ENCODE data around the gene PRODH. TPM values are rescaled to one million over a fixed set of nuclear protein-coding genes. Genes with fewer than 3 reads are reported as not detected.
"Not testable (repeated sequence)": the region's sequence is repeated elsewhere in the genome, so short reads cannot be mapped to it uniquely, and the experiment has no call there.

PRODH gene
- total RNA-seq, 2 experiments from 2014 or later = not detected

DNA sequence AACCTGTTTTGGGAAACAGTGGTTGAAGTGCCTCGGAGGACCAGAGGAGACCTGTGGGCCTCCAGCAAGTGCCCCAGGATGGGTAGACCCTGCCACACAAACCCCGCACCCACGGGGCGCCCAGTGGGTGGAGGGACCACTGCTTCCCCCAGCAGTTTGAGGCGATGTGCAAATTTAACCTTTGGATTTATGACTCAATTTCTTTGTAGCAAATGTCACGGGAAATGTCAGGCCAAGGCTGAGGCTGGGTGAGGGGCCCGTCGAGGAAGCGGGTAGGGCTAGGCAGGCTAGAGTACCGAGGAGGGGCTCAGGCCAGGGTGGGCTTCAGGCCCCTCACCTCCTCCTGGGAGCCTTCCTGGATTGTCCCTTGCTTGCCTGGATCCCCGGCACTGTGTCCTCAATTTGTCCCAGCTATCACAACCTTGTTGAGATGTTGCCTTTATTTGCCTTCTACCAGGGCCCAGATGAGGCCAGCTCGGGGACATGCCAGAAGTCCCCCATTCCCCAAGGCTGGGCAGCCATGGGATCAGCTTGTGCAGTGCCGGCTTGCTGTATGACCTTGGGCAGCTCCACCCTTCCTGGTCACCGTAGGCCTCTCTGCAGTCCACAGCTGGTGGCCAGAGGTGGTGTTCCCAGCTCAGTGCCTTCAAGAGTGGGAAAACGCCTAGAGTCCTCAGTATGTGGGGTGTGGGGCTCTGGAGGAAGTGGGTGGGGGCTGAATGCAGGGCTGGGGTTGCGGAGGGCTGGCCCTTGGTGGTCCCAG is 39.5 kb upstream of the PRODH start:
- no peaks in the 10 kb centered on the region for H3K9me3 Mint-ChIP-seq
- no peaks in the 10 kb centered on the region for H3K36me3 Mint-ChIP-seq (ENCODE audit: low read depth)
- CTCF ChIA-PET = no interaction called here

DNA sequence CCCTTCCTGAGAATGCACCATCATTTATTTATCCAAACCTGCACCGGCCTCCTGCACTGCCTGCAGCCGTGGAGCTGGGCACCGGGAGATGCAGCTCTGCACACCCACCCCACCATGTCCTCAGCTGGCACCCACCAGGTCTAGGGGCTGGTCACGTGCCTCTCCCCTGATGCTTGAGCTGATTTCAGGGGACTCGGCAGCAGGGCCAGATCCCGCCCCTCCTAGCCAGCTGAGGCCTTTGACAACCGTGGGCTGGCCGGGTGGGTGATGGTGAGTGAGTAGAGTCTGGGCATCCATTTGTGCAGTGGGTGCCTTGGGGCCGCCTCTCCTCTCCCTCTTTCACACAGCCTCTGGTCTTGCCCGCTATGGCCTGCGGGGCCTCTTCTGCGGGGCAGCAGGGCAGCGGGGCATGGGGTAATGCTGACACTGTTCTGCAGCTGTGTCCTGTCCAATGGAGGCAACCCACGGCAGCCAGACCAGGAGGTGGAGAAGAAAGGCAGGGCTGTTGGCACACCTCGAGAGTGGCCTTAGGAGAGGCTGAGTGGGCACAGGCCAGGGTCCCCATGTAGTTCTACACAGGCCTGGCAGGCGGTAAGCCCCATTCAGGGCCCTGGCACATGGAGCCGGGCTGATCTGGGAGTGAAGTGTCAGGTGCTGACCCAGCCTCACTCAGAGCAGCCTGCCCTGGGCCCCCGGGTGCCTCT is 38.5 kb upstream of the PRODH start:
- CTCF ChIA-PET = no interaction called here
- intact Hi-C loops (cut with DNase I, micrococcal nuclease) = no loop called here
- ATAC-seq (ENCODE audit: poor library complexity) = no peak

More for the DNA sequence above, 39.5 kb upstream of the PRODH start:
- Histone ChIP-seq H3K27me3 (ENCODE audit: control insufficient read depth in 1 of 2, insufficient read depth in 2 of 2, low read length in 2 of 2) (peaks cover 0 to 6% of the 10 kb centered on the region in 2 experiments), H3K4me3 (ENCODE audit: low read length) (no peak overlapping the region), H3K4me1 (ENCODE audit: insufficient read depth, low read length) (peaks cover 3% of the 10 kb centered on the region), H3K36me3 (ENCODE audit: insufficient read depth, low read length) (no peaks in the 10 kb centered on the region), H3K9me3 (ENCODE audit: control insufficient read depth in 1 of 2, insufficient read depth in 1 of 2, low read length in 2 of 2) (peaks cover 0 to 8% of the 10 kb centered on the region in 2 experiments), H3K27ac (ENCODE audit: low read depth in 1 of 2, low read length in 2 of 2) (no peak overlapping the region)
- DNase-seq (no peak), ATAC-seq (ENCODE audit: poor library complexity) (no peak)
- no peaks in the 10 kb centered on the region for H3K27me3 Mint-ChIP-seq
- H3K4me3 Mint-ChIP-seq = no peak overlapping the region
- POLR2A ChIA-PET = no interaction called here
- TF ChIP-seq, protein P1, sequence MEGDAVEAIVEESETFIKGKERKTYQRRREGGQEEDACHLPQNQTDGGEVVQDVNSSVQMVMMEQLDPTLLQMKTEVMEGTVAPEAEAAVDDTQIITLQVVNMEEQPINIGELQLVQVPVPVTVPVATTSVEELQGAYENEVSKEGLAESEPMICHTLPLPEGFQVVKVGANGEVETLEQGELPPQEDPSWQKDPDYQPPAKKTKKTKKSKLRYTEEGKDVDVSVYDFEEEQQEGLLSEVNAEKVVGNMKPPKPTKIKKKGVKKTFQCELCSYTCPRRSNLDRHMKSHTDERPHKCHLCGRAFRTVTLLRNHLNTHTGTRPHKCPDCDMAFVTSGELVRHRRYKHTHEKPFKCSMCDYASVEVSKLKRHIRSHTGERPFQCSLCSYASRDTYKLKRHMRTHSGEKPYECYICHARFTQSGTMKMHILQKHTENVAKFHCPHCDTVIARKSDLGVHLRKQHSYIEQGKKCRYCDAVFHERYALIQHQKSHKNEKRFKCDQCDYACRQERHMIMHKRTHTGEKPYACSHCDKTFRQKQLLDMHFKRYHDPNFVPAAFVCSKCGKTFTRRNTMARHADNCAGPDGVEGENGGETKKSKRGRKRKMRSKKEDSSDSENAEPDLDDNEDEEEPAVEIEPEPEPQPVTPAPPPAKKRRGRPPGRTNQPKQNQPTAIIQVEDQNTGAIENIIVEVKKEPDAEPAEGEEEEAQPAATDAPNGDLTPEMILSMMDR (IDR thresholded peaks at IDR 0.05) = no peak
- H3K27ac Mint-ChIP-seq = no peak overlapping the region
- no peaks in the 10 kb centered on the region for H3K4me1 Mint-ChIP-seq (ENCODE audit: low read depth)
- intact Hi-C loops (cut with DNase I, micrococcal nuclease) = no loop called here

DNA sequence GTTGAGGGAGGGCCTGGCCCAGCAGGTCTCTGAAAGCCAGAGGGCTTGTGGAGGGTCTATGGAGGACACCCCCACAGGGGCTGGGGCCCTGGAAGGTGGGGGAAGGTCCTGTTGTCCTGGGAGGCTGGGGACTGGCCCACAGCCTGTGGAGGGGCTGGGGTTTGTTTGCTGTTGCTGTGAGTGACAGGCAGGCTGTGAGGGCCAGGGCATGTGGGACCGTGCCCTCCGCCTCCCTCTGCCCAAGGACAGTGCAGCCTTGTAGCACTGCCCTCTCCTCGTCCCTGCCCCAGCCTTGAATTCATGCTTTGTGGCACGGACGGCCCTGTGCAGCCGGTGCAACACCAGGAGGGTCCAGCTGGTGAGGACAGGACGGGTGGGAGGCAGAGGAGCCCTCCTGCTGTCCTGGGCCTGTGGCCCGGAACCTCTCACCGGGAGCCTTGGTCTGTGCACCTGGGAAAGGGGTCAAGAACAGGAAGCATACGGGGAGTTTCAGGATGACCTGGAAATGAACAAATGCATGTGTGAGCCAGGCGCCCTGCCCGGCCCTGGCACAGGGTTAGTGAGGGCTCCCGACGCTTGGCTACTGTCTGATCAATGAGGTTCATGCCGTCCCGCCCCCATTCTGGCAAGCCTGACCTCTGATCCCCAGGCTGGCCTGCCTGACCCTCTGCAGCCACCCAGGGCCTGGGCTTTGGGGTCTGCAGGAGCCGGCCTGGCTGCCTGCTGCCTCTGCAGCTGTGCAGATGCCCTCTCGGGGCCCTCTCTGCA is 37.4 kb upstream of the PRODH start:
- Histone ChIP-seq H3K27ac (ENCODE audit: low read depth in 1 of 2, low read length in 2 of 2) (no peak overlapping the region), H3K36me3 (ENCODE audit: insufficient read depth, low read length) (no peaks in the 10 kb centered on the region), H3K9me3 (ENCODE audit: control insufficient read depth in 1 of 2, insufficient read depth in 1 of 2, low read length in 2 of 2) (no peaks in the 10 kb centered on the region), H3K4me3 (ENCODE audit: low read length) (no peak overlapping the region), H3K27me3 (ENCODE audit: control insufficient read depth in 1 of 2, insufficient read depth in 2 of 2, low read length in 2 of 2) (peaks cover 3 to 6% of the 10 kb centered on the region in 2 experiments), H3K4me1 (ENCODE audit: insufficient read depth, low read length) (peaks cover 3% of the 10 kb centered on the region)
- POLR2A ChIA-PET = no interaction called here
- intact Hi-C loops (cut with DNase I, micrococcal nuclease) = no loop called here
- TF ChIP-seq, protein P1 (IDR thresholded peaks at IDR 0.05) = no peak
- no peaks in the 10 kb centered on the region for H3K9me3 Mint-ChIP-seq
- H3K4me3 Mint-ChIP-seq = no peak overlapping the region
- ATAC-seq (ENCODE audit: poor library complexity) = no peak
- H3K27ac Mint-ChIP-seq = no peak overlapping the region
- CTCF ChIA-PET = no interaction called here
- no peaks in the 10 kb centered on the region for H3K36me3 Mint-ChIP-seq (ENCODE audit: low read depth)
- peaks cover 4% of the 10 kb centered on the region for H3K27me3 Mint-ChIP-seq
- no peaks in the 10 kb centered on the region for H3K4me1 Mint-ChIP-seq (ENCODE audit: low read depth)
- no peak for DNase-seq

More for the DNA sequence above, 38.5 kb upstream of the PRODH start:
- H3K4me1 ChIP-seq (ENCODE audit: insufficient read depth, low read length) = peaks cover 3% of the 10 kb centered on the region
- peaks cover 0 to 6% of the 10 kb centered on the region in 2 experiments for H3K27me3 ChIP-seq (ENCODE audit: control insufficient read depth in 1 of 2, insufficient read depth in 2 of 2, low read length in 2 of 2)
- no peaks in the 10 kb centered on the region for H3K36me3 Mint-ChIP-seq (ENCODE audit: low read depth)
- H3K9me3 Mint-ChIP-seq = no peaks in the 10 kb centered on the region
- no peaks in the 10 kb centered on the region for H3K36me3 ChIP-seq (ENCODE audit: insufficient read depth, low read length)
- POLR2A ChIA-PET = no interaction called here
- TF ChIP-seq, protein P1 (IDR thresholded peaks at IDR 0.05) = no peak
- no peak overlapping the region for H3K4me3 ChIP-seq (ENCODE audit: low read length)
- no peaks in the 10 kb centered on the region for H3K4me1 Mint-ChIP-seq (ENCODE audit: low read depth)
- no peak overlapping the region for H3K4me3 Mint-ChIP-seq
- no peak for DNase-seq
- H3K27ac Mint-ChIP-seq = no peak overlapping the region
- no peaks in the 10 kb centered on the region for H3K9me3 ChIP-seq (ENCODE audit: control insufficient read depth in 1 of 2, insufficient read depth in 1 of 2, low read length in 2 of 2)
- no peak overlapping the region for H3K27ac ChIP-seq (ENCODE audit: low read depth in 1 of 2, low read length in 2 of 2)
- peaks cover 2% of the 10 kb centered on the region for H3K27me3 Mint-ChIP-seq

DNA sequence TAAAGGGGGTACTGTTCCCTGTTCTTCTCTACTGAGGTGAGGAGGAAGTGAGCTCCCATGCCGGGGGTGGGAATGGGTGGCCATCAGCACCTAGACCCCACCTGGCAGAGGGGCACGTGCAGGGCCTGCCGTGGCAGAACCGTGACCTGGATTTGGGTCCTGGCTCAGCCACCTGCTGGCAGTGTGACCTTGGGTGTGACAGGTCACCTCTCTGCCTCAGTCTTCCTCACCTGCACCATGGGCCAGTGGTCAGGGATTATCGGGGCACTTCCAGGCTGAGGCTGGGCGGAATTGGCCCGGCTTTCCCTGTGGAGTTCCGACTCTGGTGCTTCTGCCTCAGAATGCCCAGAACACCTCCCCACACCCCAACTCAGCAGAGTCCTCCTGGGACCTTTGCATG is 36.5 kb upstream of the PRODH start:
- H3K4me1 ChIP-seq (ENCODE audit: insufficient read depth, low read length); H3K4me3 Mint-ChIP-seq; H3K27ac Mint-ChIP-seq; H3K27ac ChIP-seq (ENCODE audit: low read depth in 1 of 2, low read length in 2 of 2); H3K9me3 Mint-ChIP-seq; H3K27me3 Mint-ChIP-seq; POLR2A ChIA-PET; H3K36me3 Mint-ChIP-seq (ENCODE audit: low read depth); intact Hi-C loops (cut with DNase I, micrococcal nuclease); H3K4me3 ChIP-seq (ENCODE audit: low read length); CTCF ChIA-PET; ATAC-seq (ENCODE audit: poor library complexity); H3K36me3 ChIP-seq (ENCODE audit: insufficient read depth, low read length); H3K27me3 ChIP-seq (ENCODE audit: control insufficient read depth in 1 of 2, insufficient read depth in 2 of 2, low read length in 2 of 2); H3K9me3 ChIP-seq (ENCODE audit: control insufficient read depth in 1 of 2, insufficient read depth in 1 of 2, low read length in 2 of 2); H3K4me1 Mint-ChIP-seq (ENCODE audit: low read depth); DNase-seq: not testable (repeated sequence)

DNA sequence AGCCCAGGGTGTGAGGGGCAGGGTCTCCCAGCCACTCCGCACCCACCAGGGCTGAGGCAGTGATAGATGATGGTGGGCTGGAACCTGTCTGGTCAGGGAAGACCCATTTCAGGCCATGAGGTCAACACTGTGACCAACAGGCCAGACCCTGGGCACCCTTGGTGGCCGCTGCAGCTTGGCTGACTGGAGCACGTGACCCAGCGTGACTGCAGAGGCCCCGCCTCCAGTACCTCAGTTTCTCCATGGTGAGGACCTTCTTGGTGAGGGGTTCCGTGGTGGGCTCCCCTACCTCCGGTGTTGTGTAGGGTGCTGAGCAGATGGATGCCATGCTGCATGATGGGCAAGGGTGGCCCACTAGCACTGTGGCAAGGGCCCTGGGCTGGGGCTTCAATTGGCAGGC is 35.9 kb upstream of the PRODH start:
- H3K4me3 Mint-ChIP-seq, POLR2A ChIA-PET, DNase-seq: not testable (repeated sequence)

More for the DNA sequence above, 35.9 kb upstream of the PRODH start:
- ATAC-seq (ENCODE audit: poor library complexity); H3K9me3 Mint-ChIP-seq; H3K27ac Mint-ChIP-seq; H3K27ac ChIP-seq (ENCODE audit: low read depth in 1 of 2, low read length in 2 of 2); intact Hi-C loops (cut with DNase I, micrococcal nuclease); H3K27me3 ChIP-seq (ENCODE audit: control insufficient read depth in 1 of 2, insufficient read depth in 2 of 2, low read length in 2 of 2); H3K9me3 ChIP-seq (ENCODE audit: control insufficient read depth in 1 of 2, insufficient read depth in 1 of 2, low read length in 2 of 2); H3K4me1 Mint-ChIP-seq (ENCODE audit: low read depth); H3K27me3 Mint-ChIP-seq; H3K36me3 ChIP-seq (ENCODE audit: insufficient read depth, low read length); CTCF ChIA-PET; H3K4me3 ChIP-seq (ENCODE audit: low read length); H3K4me1 ChIP-seq (ENCODE audit: insufficient read depth, low read length); H3K36me3 Mint-ChIP-seq (ENCODE audit: low read depth): not testable (repeated sequence)

Measured in CD4-positive, alpha-beta T cell (primary cell).